HG03280 (cell line): ENCODE measurements around the gene GRIN2C.
"Not testable (repeated sequence)": the region's sequence is repeated elsewhere in the genome, so short reads cannot be mapped to it uniquely, and the experiment has no call there.

Experiments used
- ATAC-seq: cut with Tn5 transposase; IDR thresholded peaks from one replicate; pipeline ENCODE4 v1.9.1; 2021; ENCODE audit warnings: mild to moderate bottlenecking, moderate library complexity; ENCODE audit not compliant: unreplicated experiment

GRIN2C gene

DNA sequence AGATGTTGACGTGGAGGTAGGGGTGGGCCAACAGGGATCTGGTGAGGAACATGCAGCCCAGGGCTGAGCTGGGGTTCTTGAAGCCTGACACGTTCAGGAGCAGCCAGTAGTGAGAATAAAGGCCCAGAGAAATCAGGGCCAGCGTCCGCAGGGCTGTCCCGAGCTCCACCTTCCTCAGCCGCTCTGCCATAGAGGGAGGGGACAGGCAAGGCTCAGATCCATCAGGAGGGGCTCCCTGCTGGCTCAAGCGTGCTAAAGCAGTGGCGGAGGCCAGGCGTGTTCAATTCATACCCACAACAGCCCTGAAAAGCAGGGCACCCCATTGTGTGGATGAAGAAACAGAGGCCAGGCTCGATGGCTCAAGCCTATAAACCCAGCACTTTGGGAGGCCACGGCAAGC, 21.4 kb upstream of the GRIN2C start:
- no peak for ATAC-seq

DNA sequence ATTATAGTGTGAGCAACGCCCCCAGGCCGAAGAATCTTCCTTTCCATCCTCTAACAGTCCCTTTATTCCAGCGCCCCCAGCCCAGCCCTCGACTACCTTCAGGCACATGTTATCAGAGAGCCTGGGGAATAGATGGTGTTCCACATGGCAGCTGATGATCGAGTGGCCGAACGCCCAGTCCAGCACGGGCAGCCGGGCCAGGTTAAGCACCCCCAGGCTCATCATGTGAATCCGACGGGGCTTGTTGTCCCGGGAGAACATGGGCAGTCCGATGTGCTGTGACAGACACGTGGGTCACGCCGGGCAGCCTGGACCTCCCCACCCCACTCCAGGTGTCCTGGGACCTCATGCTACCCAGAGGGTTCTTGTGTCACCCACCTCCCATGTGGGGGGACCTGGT, 19.6 kb upstream of the GRIN2C start:
- ATAC-seq: no peak

DNA sequence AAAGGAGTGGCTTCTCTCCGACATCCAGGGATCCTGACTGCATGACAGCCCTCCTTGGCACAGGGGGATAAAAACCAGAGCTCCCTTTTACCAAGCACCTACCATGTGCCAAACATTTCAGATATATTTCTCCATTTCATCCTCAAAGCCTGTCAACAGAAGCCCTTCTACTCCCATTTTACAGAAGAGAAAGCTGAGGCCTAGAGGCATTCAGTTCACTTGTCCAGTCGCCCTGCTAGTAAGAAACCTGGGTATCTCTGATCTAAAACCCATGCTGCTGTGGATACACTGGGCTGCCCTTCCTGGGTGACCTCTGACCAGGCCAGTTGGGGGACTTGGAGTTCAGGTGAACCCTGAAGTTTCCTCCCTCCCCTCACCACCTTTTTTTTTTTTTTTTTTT, 19.0 kb upstream of the GRIN2C start:
- ATAC-seq: no peak

DNA sequence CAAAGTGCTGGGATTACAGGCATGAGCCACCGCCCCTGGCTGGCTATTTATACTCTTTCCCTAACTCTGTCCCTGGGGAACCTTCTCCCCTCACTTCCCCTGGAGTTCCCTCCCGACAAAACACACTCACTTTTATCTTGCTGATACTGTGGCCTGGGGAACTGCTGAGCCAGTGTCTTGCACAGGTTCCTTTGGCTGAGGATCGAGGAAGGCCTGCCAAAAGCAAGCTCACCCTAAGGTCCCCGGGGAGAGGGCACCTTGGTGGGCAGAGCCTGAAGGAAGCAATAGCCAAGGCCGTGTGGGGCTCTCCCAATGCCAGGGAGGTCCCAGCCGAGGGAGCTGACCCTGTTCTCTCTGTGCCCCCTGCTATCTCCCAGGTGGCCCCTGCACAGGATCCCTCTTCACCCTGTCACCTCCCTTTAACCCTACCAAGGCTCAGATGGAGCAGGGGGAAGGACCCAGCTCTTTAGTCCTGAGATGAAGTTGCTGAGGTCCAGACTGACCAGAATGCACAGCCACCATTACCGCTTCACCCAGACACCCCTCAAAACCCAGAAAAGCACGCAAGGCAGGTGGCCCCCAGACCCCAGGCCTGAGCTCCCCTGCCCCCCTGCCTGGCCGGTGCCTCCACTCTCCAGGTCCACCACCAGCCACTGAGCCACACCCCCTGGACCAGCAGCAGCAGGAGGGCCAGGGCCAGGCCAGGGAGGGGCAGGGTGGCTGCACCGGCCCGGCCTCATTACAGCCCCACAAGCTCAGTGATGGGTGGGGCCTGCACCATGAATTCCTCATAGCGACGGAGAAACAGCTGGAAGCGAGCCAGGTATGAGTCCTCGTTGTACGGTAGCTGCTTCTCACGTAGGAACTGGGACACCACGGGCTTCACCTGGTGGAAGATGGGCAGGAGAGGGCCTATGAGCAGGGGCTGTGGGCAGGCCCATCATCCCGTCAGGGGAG, 18.2 kb upstream of the GRIN2C start:
- no peak for ATAC-seq

- ATAC-seq: no peak
Observed at GRCh38 chr17:74875977-74876593, 16.4 kb upstream of the GRIN2C start.

GRCh38 chr17:74875155-74875976, 15.7 kb upstream of the GRIN2C start:
- ATAC-seq: no peak

- ATAC-seq: no peak
Observed at GRCh38 chr17:74874615-74875037, 14.9 kb upstream of the GRIN2C start.

- no peak for ATAC-seq
Observed at GRCh38 chr17:74873874-74874614, 14.4 kb upstream of the GRIN2C start.

DNA sequence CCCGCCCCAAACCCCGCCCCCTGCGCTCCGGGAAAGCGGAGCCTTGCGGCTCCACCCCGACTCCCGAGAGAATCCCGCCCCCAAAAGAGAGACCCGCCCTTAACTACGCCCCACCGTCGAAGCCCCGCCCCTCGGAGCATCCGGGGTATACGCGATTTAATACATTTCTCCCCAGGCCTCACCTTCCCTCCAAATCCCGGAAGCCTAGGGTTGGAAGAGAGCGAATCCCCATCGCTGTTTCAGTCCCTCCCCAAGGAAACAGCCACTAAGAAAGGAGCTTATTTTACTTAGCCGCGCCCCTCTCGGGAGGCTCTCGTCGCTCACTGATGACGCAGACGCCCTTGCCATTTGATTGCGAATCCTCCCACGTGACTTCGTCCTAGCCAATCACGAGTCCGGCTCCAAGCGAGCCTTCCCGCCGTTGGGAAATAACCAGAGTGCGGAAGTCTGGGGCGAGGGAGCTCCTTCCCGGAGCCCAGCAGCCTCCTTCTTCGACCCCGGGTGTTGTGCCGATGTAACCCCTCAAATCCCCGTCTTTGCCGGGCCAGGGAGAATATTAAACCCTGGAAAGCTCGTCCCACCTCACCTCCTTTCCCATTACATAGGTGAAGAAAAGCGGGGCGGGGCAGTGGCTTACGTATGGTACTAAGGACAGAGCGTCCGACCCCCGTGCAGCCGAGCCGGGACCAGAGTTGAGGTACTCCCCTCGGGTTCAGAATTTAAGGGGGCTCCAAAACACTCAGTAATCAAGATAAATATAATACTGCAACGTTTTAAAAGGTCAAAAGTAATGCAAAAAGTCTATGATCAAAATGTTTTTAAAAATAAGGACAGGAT, 13.6 kb upstream of the GRIN2C start:
- ATAC-seq: peak; percentile 93

DNA sequence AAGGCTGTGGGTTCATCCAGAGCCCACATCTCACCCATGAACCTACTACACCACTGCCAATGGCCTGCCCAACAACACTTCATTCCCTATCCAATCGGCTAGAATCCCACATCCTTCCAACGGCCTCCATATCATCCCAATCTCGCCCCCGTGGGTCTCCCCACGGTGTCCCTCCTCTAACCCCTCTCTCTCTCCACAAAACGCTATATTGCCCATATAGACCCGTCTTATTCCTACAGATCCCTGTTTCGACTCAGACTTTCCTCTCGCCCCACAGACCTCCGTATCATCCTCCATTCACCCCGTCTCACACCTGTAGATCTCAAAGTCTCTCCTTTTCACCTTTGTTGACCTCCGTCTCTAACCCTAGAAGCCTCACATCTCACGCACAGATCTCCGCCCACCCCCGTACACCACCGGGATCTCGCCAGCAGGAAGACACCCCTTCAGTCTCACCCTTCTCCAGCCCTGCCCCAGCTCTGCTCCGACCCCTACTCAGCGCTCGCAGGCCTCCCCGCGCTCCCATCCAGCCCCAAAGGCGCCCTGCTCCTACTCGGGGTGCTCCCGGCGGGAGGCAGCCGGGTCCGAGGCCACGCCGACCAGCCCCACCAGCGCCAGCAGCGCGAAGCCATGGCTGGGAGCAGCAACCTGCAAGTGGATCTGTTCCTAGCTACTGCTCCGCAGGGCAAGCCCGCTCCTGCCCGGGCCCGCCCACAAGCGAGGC, 12.8 kb upstream of the GRIN2C start, which contains the start of gene FDXR:
FDXR (minus strand) TSS at position 682 of the 724 bp plus-strand sequence; CDS start at position 632, 50 bp downstream.
- ATAC-seq: peak; percentile 23

- no peak for ATAC-seq
Observed at GRCh38 chr17:74871356-74872076, 11.8 kb upstream of the GRIN2C start.

DNA sequence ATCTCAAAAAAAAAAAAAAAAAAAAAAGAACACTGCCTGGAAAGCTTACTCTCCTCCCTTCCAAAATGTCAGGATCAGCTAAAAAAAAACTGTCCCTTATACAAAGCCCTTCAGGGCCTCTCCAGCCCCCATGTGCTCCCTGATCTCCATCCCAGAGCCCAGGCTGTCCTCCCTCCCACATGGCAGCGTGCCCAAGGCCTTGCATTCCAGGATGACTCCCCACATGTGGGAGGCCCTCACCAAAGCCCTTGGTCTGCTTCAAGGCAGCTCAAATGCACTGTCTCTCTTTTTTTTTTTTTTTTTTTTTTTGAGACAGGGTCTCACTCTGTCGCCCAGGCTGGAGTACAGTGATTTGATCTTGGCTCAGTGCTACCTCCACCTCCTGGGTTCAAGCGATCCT, 10.8 kb upstream of the GRIN2C start:
- no peak for ATAC-seq

- not testable (repeated sequence) for ATAC-seq
Observed at GRCh38 chr17:74870028-74870427, 10.3 kb upstream of the GRIN2C start.

- ATAC-seq: no peak
Observed at GRCh38 chr17:74868908-74869255, 9.2 kb upstream of the GRIN2C start.

- ATAC-seq: no peak
Observed at GRCh38 chr17:74868251-74868907, 8.7 kb upstream of the GRIN2C start.

- ATAC-seq: no peak
Observed at GRCh38 chr17:74866198-74866835, 6.6 kb upstream of the GRIN2C start.

DNA sequence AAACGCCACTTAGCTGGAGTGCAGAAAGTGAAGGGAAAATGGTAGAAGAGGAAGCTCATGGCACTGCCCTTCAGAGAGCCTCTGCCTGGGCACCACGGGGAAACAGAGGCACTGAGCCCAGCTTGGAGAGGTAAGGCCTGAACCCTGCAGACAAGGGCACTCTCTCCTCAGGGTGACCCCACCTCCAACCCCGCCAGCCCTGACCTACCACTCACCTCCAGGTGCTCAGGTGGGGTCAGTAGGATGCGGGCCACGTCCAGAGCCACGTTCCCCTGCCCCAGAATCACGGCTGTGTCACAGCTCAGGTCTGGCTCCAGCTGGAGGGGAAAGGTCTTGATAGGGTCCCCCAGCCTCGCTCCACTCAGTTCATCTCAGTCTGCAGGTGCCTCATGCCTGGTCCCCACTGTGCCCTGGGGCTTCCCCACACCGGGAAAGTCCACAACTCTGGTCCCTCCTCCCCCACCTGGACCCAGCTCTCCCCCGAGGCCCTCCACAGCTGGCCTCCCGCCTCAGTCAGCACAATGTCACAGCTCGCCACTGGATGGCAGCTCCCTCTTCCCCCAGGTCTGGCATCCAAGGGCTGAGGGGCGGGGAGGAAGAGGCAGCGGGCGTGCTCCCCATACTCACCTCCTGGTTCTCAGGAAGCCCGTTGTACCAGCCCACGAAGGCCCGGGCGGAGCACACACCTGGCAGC, 6.0 kb upstream of the GRIN2C start:
- ATAC-seq: no peak
